HUDEP-2 (cell line): ENCODE results near the gene AGRN.
A peak's percentile ranks its signal among the peaks of the same experiment; 100 is the strongest.
"Not testable (repeated sequence)": the region's sequence is repeated elsewhere in the genome, so short reads cannot be mapped to it uniquely, and the experiment has no call there.

ENCODE experiments used
- DNase-seq, 76 experiments: peaks; one replicate each; lab custom pipeline; 2025; ENCODE audit not compliant: unreplicated experiment in 76 of 76; lab: John Stamatoyannopoulos, UW

The AGRN gene

DNA sequence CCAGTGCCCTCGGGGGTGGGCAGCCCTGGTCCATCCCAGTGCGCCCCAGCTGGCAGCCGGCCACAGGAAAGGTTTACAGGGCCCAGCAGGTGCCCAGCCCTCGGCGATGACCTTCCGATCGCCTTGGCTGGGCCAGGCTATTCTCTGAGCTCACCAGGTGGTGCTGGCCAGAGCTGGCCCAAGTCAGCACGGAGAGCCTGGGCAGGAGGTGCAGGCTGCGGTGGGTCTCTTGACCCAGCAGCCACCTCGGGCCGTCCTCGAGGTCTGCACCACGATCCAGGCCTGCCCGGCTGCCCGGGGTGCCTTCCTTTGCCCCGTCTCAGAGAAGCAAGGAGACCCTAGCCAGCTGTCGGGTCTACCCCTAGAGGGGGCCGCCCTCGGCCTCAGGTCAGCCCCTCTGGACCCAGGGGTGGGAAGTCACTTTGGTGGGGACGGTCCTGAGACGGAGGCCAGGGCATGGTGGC lies 38.4 kb upstream of the AGRN start:
- no peak for DNase-seq

GRCh38 chr1:981955-982558 lies 37.9 kb upstream of the AGRN start, which contains the start of gene PERM1:
Gene PERM1 (minus strand): TSS chr1:982093. CDS start chr1:981029, 1,064 bp downstream.
- no peak for DNase-seq

- DNase-seq = no peak
Measured at GRCh38 chr1:982765-983436, 37.0 kb upstream of the AGRN start.

DNA sequence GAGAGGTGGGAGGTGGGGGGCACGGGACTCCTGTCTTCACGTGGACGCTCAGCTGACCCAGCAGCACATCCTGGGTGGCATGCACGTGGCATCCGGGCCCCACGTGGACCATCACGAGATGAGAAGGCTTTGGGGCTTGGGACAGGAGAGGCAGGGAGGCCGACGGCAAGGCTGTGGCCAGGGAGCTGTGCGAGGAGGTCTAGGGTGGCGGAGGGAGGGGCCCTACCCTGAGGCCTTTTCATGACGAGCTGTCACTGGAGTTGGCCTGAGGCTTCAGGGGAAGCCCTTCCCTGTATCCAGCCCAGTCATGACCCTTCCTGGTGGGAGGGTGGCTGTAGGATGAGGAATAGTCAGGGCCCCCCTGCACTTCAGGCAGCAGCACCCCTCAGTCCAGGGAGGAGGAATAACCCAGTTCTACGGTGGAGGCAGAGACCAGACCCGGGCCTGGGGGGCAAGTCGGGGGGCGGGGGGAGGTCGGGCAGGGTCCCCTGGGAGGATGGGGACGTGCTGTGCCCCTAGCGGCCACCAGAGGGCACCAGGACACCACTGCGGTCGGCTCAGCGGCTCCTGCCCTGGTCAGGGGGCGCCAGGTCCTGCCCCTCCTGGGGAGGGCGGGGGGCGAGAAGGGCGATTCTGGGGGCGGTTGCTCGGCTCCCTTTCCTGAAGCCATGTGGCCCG lies 36.0 kb upstream of the AGRN start:
- peak in 21 of 76 experiments; percentile 6 to 36 (median 18) for DNase-seq

DNA sequence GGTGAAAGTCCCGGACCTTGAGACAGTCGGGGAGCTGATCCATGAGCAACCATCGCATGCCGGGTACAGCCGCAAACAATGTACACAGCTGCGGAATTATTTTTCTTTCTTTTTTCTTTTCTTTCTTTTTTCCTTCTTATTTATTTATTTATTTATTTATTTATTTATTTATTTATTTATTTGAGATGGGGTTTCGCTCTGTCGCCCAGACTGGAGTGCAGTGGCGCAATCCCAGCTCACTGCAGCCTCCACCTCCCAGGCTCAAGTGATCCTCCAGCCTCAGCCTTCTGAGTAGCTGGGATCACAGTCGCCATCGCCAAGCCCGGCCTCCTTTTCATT lies 35.5 kb upstream of the AGRN start:
- no peak for DNase-seq

- DNase-seq = no peak
Measured at GRCh38 chr1:985126-985525, 34.8 kb upstream of the AGRN start.

DNA sequence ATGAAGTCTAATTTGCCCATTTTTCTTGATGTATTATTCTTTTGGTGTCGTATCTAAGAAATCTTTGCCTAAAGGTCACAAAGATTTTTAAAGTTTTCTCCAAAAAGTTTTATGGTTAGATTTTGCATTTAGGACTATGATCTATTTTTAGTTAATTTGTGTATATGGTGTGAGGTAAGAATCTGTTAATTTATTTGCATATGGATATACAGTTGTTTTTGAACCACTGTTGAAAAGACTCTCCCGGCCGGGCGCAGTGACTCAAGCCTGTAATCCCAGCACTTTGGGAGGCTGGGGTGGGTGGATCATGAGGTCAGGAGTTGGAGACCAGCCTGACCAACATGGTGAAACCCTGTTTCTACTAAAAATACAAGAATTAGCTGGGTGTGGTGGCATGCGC lies 31.9 kb upstream of the AGRN start:
- not testable (repeated sequence) for DNase-seq

GRCh38 chr1:991275-991674 lies 28.6 kb upstream of the AGRN start:
- not testable (repeated sequence) for DNase-seq

DNA sequence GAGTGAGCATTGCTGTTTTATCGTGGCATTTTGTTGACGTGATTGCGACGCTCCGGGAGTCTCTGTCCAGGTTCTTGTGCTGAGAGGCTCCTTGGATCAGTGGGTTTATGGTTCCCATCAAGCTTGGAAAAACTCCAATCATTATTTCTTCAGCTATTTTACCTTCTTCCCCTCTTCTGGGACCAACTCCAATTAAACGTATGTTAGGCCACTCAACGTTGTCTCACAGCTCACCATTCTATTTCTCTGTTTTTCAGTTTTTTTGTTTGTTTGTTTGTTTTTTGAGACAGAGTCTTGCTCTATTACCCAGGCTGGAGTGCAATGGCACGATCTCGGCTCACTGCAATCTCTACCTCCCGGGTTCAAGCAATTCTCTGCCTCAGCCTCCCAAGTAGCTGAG lies 28.0 kb upstream of the AGRN start:
- DNase-seq = no peak

GRCh38 chr1:992362-992761 lies 27.6 kb upstream of the AGRN start:
- no peak for DNase-seq

DNA sequence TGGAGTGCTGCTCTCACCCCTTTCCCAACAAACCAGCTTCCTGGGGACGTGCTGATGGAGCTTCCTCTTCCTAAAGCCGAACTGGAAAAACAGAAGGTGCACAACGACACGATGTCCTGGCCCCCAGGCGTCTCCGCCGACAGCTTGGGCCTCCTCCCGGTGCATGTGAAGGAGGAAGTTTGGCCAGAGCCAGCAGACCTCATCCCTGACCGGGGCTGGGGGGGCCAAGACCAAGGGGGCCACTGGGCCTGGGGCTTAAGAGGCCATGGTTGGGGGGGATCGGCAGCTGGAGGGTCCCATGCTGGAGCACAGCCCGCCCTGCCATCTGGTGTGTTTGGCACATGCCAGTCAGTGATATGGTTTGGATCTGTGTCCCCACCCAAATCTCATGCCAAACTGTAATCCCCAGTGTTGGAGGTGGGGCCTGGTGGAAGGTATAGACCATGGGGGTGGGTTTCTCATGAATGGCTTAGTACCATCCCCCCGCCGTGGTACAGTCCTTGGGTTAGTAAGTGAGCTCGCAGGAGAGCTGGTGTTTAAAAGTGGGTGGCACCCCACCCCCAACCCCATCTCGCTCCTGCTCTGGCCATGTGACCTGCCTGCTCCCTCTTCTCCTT lies 26.4 kb upstream of the AGRN start:
- no peak for DNase-seq

- DNase-seq = not testable (repeated sequence)
Measured at GRCh38 chr1:994546-994945, 25.4 kb upstream of the AGRN start.

GRCh38 chr1:995665-996633 lies 24.0 kb upstream of the AGRN start:
- DNase-seq = no peak

DNA sequence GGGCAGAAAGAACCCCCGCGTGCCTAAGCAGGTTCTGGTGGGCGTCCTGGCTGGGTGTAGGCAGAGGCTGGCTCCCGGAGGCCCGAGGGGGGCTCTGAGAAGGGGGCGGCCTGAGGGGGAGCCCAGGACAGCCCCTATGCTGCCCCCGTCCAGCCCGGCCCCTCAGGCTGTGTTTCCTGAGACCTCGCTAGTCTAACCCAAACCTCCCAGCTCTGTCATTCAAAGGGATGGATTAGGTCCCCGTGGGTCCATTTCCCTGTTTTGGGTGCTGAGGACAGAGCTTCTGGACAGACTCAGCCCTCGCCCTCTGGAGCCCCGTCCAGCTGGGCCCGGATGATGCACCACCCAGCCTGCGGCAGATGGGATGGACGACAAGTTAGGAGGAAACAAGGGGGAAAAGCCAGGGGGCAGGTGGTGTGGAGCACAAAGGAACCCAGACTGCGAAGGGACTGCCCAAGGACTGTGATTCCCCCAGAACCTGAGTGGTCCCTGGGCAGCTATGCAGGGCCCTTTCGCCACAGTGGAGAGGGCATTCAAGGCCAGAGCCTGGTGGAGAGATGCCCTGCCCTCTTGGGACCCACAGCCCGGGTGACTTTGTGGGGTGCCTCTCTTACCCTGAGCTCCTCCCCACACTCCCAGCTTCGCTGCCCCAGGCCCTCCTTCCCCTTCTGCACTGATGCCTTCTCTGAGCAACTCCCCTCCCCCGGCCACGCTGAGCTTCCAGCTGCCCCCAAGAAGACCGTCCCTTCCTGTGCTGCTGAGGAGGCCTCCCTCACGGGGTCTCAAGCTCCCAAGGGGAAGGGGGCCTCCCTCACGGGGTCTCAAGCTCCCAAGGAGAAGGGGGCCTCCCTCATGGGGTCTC lies 22.8 kb upstream of the AGRN start:
- DNase-seq = no peak

DNA sequence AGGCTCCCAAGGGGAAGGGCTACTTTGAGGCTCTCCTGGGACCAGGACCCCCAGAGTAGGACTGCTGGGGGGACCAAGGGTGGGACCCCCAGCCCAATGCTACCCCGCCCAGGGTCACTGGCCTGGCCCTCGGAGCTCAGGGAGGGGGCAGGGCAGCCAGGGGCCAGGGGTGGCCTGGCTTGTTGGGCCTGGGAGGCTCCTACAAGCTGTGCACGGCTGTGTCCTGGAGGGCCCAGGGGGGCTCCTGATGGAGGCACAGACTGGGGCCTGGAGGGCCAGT lies 22.3 kb upstream of the AGRN start:
- no peak for DNase-seq

DNA sequence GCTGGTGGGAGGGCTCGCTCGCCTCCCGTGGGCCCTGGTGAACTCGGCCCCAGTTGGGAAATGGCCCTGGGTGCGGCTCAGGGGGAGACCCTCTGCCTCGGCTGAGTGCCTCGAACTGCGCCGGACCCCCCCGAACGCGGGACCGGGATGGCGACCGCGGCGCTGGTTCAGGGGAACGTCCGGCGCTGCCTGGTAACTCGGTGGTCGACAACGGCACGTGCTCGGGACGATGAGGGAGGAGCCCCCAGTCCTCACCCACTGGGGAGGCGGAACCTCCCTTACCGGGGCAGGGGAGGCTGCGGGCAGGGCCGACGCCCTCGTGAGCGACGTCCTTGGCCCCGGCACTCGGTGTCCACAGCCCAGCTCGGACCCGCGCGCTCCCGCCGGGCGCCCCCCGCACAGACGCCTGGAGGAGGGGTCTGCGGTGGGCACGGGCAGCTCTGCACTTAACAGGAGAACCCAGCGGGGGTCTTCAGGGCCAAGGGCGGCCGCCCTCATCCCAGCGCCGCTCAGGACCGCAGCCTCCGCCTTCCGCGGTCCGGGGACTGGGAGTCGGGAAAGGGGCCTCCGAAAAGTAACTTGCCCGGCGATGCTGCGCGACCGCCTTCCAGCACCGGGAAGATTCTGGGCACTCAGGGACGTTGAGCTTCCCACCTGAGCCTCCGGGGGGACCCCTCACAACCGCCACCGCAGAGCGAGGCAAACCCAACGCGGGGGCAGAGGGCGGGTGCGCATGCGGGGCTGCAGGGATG lies 21.8 kb upstream of the AGRN start:
- no peak for DNase-seq

GRCh38 chr1:998745-998994 lies 21.2 kb upstream of the AGRN start:
- DNase-seq = no peak

GRCh38 chr1:998995-999724 lies 20.8 kb upstream of the AGRN start:
- peak in 17 of 76 experiments; percentile 5 to 45 (median 26) for DNase-seq
